ENCODE measurements around the gene RGS12.

RGS12 gene, protein sequence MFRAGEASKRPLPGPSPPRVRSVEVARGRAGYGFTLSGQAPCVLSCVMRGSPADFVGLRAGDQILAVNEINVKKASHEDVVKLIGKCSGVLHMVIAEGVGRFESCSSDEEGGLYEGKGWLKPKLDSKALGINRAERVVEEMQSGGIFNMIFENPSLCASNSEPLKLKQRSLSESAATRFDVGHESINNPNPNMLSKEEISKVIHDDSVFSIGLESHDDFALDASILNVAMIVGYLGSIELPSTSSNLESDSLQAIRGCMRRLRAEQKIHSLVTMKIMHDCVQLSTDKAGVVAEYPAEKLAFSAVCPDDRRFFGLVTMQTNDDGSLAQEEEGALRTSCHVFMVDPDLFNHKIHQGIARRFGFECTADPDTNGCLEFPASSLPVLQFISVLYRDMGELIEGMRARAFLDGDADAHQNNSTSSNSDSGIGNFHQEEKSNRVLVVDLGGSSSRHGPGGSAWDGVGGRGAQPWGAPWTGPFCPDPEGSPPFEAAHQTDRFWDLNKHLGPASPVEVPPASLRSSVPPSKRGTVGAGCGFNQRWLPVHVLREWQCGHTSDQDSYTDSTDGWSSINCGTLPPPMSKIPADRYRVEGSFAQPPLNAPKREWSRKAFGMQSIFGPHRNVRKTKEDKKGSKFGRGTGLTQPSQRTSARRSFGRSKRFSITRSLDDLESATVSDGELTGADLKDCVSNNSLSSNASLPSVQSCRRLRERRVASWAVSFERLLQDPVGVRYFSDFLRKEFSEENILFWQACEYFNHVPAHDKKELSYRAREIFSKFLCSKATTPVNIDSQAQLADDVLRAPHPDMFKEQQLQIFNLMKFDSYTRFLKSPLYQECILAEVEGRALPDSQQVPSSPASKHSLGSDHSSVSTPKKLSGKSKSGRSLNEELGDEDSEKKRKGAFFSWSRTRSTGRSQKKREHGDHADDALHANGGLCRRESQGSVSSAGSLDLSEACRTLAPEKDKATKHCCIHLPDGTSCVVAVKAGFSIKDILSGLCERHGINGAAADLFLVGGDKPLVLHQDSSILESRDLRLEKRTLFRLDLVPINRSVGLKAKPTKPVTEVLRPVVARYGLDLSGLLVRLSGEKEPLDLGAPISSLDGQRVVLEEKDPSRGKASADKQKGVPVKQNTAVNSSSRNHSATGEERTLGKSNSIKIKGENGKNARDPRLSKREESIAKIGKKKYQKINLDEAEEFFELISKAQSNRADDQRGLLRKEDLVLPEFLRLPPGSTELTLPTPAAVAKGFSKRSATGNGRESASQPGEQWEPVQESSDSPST (N-terminal part only)

DNA sequence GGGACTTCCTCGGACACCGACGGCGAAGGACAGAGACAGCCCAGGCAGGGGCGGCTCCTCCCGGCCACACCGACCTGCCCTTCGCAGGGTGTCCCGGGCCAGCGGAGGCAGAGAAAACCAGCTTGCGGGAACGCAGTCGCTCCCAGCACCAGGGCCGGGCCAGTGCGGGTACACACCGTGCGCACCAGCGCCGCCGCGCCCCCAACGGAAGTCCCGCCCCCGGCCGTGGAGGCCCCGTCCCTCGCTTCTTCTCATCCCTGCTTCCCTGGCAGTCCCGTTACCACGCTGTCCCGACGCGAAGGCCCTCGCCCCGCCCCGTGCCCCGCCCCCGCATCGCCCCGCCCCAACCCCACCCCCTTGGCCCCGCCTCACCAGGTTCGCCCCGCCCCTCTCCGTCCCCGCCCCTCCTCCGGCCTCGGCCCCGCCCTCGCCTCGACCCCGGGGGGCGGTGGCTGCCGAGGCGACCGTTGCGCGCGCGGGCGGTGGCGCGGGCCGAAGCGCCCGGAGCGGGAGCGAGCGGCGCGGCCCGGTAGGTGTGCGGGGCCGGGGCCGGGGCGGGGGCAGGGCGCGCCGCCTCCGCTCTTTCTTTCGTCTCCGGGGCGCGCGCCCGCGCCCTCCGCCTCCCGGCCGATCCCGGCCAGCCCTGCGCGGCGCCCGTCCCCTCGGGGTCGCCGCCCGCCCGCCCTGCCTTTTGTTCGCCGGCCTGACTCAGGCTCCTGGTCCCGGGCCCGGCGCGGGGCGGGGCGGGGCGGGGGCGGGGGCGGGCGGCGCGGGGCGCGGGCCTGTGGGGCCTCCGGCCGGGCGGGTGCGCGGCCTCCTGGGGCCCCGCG is at the start of gene RGS12:
RGS12 (plus strand) TSS at position 451 of the 830 bp plus-strand sequence. CDS start 23,150 bp downstream, outside the sequence.
- DNase-seq: peak; percentile 77 to 95

DNA sequence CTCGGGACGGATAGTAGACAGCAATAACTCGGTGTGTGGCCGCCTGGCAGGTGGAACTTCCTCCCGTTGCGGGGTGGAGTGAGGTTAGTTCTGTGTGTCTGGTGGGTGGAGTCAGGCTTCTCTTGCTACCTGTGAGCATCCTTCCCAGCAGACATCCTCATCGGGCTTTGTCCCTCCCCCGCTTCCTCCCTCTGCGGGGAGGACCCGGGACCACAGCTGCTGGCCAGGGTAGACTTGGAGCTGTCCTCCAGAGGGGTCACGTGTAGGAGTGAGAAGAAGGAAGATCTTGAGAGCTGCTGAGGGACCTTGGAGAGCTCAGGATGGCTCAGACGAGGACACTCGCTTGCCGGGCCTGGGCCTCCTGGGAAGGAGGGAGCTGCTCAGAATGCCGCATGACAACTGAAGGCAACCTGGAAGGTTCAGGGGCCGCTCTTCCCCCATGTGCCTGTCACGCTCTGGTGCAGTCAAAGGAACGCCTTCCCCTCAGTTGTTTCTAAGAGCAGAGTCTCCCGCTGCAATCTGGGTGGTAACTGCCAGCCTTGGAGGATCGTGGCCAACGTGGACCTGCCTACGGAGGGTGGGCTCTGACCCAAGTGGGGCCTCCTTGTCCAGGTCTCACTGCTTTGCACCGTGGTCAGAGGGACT is 49.6 kb upstream of the RGS12 start:
- peak; percentile 51 to 82 for DNase-seq

DNA sequence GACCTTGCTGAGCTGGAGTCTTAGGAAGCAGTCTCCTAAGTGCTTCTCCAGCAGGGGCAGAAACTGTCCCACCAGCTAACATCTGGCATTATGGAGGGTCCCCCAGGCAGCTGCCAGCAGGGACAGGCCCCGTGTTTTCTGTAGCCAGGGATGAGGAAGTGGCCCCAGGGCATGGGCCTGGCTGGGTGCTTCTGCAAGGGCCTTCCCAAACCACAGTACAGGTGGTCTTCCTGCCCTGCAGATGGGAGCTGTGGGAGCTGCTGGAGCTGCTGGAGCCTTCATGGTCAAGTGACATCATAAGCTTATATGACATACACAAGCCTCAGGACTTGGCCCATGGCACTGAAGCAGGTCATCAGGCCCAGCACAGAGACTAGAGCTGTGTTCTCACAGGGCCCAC is 48.8 kb upstream of the RGS12 start:
- no peak for DNase-seq

DNA sequence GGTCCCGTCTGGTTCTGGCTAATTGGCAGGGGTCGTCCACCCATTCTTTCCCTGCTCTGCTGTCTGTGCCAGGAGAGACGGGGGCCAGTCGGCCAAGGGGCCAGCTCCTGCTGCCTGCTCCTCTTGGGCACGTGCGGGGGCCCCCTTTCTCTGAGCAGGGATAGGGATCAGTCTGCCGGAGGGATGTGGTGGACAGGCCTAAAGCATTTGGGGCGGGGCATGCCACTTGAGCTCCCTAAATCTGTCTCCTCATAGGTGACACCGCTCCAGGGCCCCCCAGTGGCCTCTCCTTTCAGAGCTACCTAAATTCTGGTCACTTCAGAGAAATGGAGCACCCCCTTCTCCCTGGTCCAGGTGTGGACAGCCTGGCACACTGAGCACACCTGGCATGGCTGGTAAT is 48.1 kb upstream of the RGS12 start:
- DNase-seq: no peak

DNA sequence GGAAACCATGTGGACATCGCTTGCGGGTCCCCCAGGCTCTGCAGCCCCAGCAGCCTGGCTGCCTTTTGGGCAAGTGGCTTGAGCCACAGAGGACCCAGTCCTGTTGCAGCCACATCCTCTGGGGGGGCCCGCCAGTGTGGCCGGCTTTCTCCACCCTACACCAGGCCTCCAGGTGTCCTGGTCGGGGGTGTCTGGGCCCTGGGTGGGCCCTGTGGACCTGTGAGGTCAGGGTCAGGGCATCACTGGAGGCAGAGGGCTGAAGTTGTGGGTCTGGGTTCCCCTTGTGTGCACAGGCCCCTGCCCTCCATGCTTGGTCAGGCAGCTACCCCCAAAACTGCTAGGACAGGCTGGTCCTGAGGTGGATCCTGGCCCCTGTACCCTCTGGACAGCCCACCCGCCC is 47.1 kb upstream of the RGS12 start:
- DNase-seq: no peak

DNA sequence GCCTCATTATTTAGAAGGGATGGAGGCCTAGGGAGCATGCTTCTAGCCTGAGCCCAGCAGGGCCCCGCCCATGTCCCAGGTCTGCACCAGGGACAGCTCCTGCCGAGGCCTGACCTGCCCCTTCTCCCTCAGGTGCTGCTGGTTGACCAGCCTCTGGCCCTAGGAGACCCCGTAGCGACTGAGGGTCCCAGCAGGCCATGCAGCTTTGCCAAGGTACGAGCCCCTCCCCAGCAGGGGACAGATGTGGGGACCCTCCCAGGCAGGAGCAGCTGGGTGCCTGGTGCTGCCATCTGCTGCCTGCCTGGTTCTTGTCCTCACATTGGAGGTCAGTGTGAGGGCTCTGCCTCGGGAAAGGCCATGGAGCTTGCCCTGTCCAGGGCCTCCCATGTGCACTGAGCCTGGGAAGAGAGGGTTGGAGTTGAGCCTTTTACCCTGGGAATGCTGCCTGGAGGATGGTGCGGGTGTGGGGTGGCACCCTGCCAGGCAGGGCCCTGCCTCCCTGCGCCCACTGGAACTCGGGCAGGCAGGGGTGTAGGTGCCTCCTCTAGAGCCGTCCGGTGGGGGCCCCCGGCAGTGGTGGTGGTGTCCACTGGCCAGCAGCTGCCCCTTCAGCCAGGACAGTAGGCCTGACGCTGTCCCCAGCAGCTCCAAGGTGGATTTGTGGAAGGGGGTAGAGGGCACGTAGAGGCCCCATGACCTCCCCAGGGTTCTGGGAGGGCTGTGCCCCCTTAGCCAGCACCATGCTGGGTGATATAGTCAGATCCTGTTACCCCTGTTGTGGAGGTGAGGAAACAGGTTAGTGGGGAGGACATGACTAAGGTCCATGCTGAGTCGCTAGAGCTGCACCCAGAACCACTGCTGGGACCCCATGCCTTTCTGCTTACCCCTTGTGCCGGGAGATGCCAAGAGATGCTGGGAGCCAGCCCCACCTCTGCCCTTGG is 46.1 kb upstream of the RGS12 start:
- no peak for DNase-seq

DNA sequence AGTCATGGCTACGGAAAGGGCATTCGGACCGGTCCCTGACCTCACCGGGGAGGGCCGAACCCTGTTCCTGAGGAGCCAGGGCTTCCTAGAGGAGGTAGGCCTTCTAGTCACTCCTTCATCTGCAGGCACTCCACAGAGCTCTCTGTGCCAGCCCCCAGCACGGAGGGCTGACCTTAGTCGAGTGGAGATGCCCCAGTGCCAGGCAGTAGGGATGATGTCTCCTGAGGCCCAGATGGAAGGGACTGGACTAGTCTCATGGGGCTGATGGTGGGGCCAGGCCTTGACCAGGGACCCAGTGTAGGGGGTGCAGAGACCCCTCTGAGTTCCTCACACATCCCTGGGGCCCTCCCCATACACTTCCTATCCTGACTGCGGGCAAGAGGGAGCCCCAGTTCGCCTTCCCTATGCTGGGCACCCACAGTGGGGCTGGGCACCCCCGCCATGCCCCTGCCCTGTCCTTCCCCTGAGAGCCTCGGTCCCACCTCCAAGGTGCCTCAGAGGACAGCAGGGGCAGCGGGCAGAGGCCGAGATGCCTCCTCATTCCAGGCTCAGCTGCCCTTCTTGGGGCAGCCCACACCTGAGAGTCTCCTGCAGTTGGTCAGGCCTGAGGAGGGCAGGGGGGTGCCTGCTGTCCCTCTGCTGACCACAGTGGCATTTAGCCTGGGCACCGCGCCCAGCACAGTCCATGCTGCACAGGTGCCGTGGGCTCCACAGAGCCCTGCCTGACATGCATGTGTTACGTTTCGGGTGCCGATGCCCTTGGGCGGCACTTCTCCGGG is 45.2 kb upstream of the RGS12 start:
- DNase-seq: no peak

DNA sequence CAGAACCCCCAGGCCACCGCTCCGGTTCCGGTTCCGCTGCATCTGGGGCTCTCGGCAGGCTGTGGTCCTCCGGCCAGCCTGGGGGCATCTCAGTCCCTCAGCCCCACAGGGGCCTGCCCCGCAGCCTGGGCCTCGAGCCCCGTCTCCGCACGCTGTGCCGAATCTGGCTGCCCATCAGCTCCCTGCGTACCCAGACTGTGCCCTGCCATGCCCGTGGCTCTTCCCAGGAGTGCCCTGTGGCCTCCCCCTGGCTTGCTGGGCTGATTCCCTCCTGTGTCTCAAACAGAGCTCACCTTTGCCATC is 44.7 kb upstream of the RGS12 start:
- no peak for DNase-seq

DNA sequence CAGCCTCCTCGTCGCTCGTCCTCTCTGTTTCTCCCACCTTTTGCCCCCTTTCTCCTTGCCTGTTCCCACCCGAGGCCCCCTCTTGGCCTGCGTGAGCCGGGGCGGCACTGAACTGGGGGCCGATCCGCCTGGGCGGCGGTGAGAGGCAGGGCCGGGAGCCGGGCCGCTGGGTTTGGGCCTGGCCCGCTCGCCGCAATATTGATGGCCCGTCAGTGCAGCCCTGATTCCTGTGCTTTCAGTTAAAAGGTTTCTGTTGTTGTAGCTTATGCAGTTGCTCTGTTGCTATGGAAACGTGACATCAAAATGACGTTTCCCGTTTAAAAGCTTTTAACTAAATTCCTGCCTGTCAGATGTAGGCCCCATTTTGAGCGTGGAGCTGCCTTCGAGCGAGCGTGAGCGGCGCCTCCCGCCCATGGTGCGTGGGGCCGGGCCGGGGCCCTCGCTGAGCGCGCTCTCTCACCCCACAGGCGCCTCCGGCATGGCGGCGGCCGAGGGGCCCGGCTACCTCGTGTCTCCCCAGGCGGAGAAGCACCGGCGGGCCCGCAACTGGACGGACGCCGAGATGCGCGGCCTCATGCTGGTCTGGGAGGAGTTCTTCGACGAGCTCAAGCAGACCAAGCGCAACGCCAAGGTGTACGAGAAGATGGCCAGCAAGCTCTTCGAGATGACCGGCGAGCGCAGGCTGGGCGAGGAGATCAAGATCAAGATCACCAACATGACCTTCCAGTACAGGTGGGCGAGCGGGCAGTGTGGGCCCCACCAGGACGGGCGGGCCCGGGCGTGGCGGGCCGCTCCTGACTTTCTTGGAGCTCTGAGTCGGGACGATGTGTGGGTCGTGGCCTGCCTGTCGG is 43.8 kb upstream of the RGS12 start, which contains the start of gene MSANTD1:
MSANTD1 (plus strand) TSS at position 349 of the 851 bp plus-strand sequence; CDS start at position 413, 64 bp downstream.
- no peak for DNase-seq

DNA sequence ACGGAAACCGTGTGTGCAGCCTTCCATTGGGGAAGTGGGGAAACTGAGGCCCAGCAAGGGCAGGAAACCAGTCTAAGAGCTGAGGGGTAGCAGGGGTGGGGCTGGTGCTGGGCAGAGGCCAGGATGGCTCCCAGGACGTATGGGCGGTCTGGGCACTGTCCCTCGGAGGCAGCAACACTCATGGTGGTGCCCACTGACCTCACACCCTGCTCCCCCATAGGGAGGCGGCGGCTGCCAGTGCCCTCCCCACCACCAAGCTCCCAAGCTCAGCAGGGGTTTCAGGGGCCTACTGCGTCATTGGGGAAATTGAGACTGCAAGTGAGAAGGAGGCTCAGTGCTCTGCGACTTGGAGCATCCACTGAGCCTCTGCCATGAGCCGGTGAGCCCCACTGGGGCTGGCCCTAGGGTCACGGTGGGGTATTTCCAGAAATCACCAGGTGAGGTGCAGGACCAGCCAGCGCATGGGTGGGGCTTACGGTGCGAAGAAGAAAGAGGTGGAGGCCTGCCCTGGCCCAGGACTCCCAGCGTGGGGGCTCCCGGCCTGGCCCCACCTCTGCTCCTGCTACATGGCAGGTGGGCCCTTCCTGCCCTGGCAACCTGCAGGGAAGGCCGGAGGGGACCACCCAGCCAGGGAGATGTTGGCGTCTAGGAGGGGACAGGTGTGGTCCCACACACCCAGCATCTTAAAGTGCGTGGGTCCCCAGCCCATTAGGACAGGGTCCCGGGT is 42.9 kb upstream of the RGS12 start:
- DNase-seq: no peak

DNA sequence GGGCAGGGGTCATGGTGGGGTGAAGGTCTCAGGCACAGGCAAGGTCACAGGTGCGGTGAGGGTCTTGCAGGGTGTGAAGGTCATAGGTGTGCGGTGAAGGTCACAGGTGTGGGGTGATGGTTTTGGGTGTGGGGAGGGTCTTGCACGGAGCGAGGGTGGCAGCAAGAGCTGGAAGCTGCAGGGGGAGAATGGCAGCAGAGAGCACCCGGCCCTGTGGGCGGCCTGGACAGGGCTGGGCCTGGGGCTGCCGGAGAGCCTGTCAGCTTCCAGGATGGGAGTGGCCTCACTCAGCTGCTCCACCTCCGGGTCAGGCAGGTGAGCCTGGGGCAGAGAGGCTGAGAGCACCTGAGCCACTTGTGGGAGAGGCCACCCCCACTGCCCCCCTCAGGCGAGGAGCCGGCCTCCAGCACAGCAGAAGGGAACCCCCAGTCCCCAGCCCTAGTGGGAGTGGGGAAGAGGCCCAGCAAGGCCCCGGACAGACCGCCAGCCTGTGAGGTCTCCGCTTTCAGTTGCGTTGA is 42.3 kb upstream of the RGS12 start:
- DNase-seq: peak in 1 of 2 experiments; percentile 69

DNA sequence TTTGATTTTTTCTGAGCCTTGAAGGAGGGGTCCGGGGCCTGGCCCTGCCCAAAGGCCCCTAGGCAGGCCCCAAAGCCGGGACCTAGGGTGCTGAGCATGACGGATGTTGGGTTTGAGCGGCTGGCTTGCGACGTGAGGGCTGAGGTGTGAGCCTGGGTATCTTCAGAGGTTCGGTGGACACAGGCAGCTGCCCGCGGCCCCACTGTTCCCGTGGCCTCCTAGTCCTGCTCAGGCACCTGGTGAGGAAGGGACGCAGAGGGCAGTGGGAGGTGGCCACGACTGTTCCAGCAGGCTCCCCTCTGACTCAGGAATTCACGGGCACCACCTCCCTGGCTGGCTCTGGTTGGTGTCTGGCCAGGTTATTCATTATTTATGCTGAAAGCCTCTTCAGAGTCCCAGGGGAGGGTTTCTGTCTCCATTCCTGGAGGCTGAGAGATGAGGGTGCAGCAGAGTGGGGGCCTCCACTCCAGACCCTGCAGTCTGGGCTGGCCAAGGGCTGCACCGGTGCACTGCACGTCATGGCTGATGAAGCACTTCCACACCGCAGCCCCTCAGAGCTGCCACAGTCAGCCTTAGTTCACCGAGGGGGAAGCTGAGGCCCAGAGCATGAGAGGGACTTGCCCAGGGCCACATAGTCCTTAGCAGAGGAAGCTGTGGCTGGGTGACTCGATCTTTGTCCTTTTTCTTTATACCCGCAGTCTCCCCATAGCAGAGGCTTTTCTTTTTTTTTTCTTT is 41.7 kb upstream of the RGS12 start:
- peak in 1 of 2 experiments; percentile 49 for DNase-seq

DNA sequence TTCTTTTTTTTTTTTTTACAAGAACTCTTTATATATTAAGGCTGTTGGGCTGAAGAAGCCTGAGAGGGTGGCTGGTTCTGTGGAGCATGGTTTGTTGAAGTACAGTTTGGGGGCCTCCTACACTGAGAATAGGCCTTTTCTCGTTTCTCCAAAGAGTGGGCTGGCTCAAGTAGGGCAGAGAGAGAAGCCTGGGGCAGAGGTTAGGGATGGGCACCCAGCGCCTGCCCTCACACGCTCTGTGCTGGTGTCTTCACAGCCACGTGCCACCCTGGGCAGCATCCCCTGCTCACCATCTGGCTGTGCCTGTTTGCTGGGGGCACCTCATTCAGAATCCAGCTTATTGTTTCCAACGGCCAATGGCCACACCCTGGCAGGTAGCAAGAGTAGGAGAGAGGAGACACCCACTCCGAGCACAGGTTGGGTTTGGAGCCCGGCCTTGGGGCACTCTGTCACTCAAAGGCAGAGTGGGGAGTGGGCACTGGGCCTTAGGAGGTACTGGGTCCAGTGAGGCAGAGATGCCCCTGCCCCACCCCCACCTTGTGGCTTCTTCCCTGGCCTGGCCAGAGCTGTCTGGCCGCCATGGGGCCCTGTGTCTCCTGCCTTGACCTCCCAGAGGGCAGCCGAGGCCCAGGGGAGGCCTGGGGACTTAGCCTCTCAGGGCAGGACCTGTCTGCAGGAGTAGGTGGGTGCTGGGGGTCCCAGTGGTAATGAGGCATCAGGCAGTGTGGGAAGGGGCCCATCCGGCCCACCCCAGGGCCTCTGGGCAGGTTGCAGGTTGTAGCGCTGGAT is 40.9 kb upstream of the RGS12 start:
- DNase-seq: no peak

DNA sequence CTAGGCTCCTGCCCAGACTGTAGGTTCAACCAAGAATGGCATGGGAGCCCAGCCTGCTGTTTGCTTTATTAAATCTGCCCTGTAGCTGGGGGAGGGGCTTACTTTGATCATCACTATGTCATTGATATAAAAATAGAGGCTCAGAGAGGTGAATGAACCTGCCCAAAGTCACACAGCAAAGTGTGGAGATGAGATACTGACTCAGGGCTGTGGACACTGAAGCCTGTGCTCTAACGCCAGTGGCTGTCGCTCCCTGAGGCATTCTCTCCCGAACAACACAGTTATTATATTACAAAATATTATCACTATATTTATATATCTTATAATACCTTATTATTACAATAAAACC is 40.4 kb upstream of the RGS12 start:
- no peak for DNase-seq

DNA sequence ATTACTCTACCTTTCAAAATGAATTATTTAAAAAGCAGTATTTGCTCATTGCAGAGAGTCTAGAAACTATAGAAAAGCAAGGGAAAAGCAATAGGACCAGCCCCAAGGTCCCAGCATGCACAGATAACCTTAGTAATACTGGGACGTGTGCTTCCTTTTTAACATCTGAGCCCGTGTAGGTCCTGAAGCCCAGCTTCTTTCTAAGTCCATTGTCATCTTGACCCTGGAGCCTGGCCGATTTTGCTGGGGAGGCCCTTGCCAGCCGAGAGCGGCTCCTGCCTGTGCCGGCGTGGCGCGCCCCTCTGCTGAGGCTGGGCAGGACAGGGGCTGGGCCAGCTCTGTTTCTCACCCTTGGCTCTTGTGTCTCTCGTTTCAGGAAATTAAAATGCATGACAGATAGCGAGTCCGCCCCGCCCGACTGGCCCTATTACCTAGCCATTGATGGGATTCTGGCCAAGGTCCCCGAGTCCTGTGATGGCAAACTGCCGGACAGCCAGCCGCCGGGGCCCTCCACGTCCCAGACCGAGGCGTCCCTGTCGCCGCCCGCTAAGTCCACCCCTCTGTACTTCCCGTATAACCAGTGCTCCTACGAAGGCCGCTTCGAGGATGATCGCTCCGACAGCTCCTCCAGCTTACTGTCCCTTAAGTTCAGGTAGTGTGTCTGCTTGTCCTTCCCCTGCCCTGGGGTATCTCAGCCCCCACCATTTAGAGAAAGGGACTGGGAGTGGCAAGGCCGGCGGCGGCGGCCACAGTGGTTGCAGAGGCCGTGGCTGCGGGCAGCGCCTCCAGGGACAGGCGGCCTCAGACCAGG is 39.8 kb upstream of the RGS12 start:
- no peak for DNase-seq

Measured in NCI-H526 (cell line).